NB4 (cell line): Measurements from ENCODE around the gene PCSK4.
"Not testable (repeated sequence)": the region's sequence is repeated elsewhere in the genome, so short reads cannot be mapped to it uniquely, and the experiment has no call there.

Source experiments
- DNase-seq: peaks from one replicate; pipeline ENCODE4 v3.0.0; 2010; ENCODE audit warnings: low read depth
- H3K4me3 ChIP-seq: one replicate; pipeline ENCODE4 v1.5.1; 2011; ENCODE audit warnings: mild to moderate bottlenecking, low read depth, low read length, moderate library complexity
- MYC ChIP-seq: IDR thresholded peaks from 2 replicates; pipeline ENCODE4 v1.6.1; 2011; ENCODE audit warnings: low read depth, low read length
- POLR2A ChIP-seq: IDR thresholded peaks from 2 replicates; pipeline ENCODE4 v1.6.1; 2011; ENCODE audit warnings: mild to moderate bottlenecking; ENCODE audit not compliant: insufficient read length; ENCODE audit errors: extremely low read depth
- TF ChIP-seq, protein P1 (sequence below): IDR thresholded peaks from one replicate; pipeline ENCODE4 v1.5.1; 2012; ENCODE audit warnings: low read depth, low read length
- TF ChIP-seq, protein P2 (sequence below): IDR thresholded peaks from 2 replicates; pipeline ENCODE4 v1.6.1; 2011; ENCODE audit warnings: low read depth, low read length

The PCSK4 gene

DNA sequence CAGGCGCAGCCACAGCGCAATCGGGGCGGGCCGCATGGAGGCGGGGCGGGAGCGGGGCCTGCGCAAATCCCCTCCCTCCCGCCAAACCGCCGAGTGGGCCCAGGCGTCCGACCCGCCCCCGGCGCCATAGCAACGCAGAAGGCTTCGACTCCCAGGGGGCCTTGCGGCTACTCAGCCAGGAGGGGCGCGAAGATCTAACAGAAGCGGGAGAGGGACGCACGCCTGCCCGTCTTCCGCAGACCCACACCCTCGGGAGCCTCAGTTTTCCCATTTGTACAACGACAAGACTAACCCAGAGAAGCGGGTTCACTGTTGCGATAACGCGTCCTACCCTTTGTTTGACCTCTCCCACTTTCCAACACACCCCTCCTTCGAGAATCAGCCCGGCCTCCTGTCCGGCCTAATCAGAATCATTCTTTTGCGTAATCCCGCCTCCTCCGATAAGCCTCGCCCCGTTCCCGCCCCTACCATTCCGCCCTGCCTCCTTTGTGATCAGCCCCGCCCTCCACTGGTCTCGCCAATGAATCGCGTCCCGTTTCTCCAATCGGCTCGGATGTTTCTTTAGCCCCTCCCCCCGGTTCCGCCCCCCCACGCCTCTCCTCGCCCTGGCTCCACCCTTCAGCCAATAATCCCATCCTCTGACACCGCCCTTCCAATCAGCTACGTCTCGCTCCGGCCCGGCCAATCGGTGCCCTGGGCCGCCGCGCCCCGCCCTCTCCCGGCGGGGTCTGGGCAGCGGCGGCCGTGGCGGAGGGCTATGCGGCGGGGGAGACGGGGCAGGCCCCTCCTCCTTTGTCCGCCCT lies at the start of gene PCSK4:
Gene PCSK4 (minus strand): TSS at position 40 of the 803 bp plus-strand sequence. CDS start 4 bp downstream, at position 36.
- TF ChIP-seq, protein P1, sequence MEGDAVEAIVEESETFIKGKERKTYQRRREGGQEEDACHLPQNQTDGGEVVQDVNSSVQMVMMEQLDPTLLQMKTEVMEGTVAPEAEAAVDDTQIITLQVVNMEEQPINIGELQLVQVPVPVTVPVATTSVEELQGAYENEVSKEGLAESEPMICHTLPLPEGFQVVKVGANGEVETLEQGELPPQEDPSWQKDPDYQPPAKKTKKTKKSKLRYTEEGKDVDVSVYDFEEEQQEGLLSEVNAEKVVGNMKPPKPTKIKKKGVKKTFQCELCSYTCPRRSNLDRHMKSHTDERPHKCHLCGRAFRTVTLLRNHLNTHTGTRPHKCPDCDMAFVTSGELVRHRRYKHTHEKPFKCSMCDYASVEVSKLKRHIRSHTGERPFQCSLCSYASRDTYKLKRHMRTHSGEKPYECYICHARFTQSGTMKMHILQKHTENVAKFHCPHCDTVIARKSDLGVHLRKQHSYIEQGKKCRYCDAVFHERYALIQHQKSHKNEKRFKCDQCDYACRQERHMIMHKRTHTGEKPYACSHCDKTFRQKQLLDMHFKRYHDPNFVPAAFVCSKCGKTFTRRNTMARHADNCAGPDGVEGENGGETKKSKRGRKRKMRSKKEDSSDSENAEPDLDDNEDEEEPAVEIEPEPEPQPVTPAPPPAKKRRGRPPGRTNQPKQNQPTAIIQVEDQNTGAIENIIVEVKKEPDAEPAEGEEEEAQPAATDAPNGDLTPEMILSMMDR, result no peak
- TF ChIP-seq, protein P2, sequence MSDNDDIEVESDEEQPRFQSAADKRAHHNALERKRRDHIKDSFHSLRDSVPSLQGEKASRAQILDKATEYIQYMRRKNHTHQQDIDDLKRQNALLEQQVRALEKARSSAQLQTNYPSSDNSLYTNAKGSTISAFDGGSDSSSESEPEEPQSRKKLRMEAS, result peak; percentile 23; the same call in 1 of the 2 replicates
- H3K4me3 ChIP-seq, result peak within 1 kb of the TSS; percentile 46

DNA sequence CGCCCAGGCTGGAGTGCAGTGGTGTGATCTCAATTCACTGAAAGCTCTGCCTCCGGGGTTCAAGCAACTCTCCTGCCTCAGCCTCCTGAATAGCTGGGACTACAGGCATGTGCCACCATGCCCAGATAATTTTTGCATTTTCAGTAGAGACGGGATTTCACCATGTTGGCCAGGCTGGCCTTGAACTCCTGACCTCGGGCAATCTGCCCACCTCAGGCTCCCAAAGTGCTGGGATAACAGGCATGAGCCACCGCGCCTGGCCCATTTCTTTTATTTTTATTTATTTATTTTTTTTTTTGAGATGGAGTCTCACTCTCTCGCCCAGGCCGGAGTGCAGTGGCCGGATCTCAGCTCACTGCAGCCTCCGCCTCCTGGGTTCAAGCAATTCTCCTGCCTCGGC lies 49.6 kb upstream of the PCSK4 start:
- not testable (repeated sequence) for DNase-seq, H3K4me3 ChIP-seq

More for the DNA sequence above, at the start of gene PCSK4:
- peak; percentile 96 for DNase-seq

DNA sequence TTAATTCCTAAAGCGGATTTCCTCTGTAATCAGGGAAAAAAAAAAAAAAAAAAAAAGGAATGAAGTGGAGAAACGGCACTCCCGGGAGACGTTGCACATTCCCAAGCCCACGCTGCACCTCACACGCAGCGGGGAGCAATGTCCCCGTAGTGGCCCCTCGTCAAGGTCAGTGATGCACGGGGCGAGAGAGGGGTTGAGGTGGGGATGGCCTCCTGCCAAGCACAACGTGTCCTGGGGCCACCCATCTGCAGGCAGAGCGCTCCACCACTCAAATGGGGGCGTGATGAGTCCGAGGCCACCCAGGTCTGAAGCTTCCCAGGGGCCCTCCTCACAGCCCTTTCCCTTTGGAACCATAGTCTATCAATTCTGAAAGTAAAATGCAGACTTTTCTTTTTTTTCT lies 48.8 kb upstream of the PCSK4 start:
- no peak for DNase-seq
- H3K4me3 ChIP-seq, result no peak overlapping the region
- no peak for TF ChIP-seq MYC
- TF ChIP-seq, protein P1, result no peak
- TF ChIP-seq, protein P2, result no peak
- no peak for TF ChIP-seq POLR2A

DNA sequence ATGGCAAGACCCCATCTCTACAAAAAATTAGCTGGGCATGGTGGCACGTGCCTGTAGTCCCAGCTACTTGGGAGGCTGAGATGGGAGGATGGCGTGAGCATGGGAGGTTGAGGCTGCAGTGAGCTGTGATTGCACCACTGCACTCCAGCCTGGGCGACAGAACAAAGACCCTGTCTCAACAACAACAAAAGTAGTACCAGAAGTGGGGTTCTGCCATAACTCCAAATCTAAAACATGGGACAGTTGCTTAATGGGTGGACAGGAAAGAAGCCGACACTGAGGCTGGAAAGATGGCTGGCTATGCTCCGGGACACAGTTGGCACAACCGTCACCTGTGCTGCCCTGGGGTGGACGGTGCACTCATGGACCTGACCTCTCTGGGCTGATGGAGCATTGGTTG lies 45.5 kb upstream of the PCSK4 start:
- not testable (repeated sequence) for DNase-seq

DNA sequence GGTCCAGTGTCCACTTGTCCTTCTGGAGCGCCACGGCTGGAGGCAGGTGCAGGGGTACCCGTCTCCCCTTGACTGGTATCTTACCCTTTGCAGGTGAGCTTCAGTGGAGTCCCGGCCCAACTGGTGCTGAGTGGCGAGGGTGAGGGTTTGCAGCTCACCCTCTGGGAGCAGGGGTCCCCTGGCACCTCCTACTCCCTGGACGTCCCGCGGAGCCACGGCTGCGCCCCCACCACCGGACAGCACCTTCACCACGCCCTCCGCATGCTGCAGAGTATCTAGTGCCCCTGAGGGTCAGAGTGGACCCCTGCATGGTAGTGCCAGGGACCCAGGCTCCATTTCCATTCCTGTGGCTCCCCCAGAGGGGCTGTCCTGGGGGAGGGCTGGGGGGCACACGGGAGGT lies 44.8 kb upstream of the PCSK4 start:
- no peak for DNase-seq
- no peak overlapping the region for H3K4me3 ChIP-seq
- TF ChIP-seq, protein P1, result no peak
- TF ChIP-seq POLR2A, result no peak
- TF ChIP-seq, protein P2, result no peak
- TF ChIP-seq MYC, result no peak

More for the DNA sequence above, 45.5 kb upstream of the PCSK4 start:
- not testable (repeated sequence) for H3K4me3 ChIP-seq

DNA sequence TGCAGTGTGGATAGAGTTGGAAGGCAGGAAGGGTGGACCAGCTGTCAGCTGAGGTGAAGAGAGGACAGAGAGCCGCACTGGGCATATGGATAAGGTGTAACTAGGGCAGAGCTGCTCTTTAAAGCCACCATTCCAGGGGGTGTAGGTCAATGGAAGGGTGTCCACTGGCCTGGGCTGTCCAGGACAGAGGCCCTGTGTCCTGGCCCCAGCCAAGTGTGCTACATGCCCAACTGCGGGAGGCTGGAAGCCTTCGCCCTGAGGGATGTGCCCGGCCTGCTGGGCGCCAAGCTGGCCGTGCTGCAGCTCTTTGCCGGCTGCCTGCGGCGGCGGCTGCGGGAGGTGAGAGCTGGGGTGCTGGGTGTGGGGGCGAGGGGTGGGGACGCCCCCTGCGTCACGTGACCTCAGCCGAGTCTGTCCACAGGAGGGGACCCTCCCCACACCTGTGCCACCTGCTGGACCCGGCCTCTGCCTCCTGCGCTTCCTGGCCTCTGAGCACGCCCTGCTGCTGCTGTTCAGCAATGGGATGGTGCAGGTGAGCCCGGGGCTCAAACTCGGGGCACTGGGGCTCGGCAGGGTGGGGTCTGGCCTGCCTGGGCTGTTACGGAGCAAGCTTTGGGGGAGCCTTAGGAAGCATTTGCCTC lies 43.5 kb upstream of the PCSK4 start:
- H3K4me3 ChIP-seq, result no peak overlapping the region
- TF ChIP-seq, protein P2, result no peak
- TF ChIP-seq, protein P1, result no peak
- no peak for TF ChIP-seq MYC
- TF ChIP-seq POLR2A, result no peak
- no peak for DNase-seq

DNA sequence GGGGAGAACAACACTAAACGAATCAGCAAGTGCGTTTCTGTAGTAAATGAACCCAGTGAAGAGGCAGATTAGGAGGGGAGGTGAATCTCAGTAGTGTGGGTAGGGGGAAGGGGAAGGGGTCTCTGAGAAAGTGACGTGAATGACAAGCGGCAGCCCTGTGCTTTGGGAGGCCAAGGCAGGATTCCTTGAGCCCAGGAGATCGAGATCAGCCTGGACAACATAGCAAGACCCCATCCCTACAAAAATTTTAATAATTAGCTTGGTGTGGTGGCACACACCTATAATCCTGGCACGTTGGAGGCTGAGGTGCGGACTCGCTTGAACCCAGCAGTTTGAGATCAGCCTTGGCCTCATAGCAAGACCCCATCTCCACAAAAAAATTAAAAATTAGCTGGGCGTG lies 41.9 kb upstream of the PCSK4 start:
- TF ChIP-seq POLR2A, result no peak
- no peak for TF ChIP-seq MYC
- TF ChIP-seq, protein P2, result no peak
- TF ChIP-seq, protein P1, result no peak
- no peak for DNase-seq
- no peak overlapping the region for H3K4me3 ChIP-seq
